ENCODE measurements around the gene MARK3. TPM values are rescaled to one million over a fixed set of nuclear protein-coding genes. Genes with fewer than 3 reads are reported as not detected.

MARK3 gene
- total RNA-seq, result 81.4 and 84.1 TPM in 2 replicates

GRCh38 chr14:103385152-103385928 lies at the start of gene MARK3:
MARK3 (plus strand) TSS chr14:103385415; CDS start chr14:103386030, 615 bp downstream.
- Mint-ChIP-seq H3K4me3 (ENCODE audit: low read depth) (peak within 1 kb of the TSS; percentile 99), H3K36me3 (ENCODE audit: low read depth) (peaks cover 11% of the 10 kb centered on the region), H3K4me1 (ENCODE audit: low read depth) (peaks cover 27% of the 10 kb centered on the region), H3K27ac (peak within 1 kb of the TSS; percentile 93), H3K27me3 (ENCODE audit: low read depth) (peaks cover 5% of the 10 kb centered on the region), H3K9me3 (no peaks in the 10 kb centered on the region)
- peak; percentile 96 for DNase-seq (ENCODE audit: low spot score)
- intact Hi-C loops (cut with micrococcal nuclease), result loop anchor here (1.0 to 10.0 kb wide), 4 partner anchors 9 to 249 kb away; partner anchors contain the start of gene EIF5

- intact Hi-C loops (cut with micrococcal nuclease), result no loop called here
- peak overlapping the region; percentile 89 for H3K4me3 Mint-ChIP-seq (ENCODE audit: low read depth)
- H3K4me1 Mint-ChIP-seq (ENCODE audit: low read depth), result peaks cover 34% of the 10 kb centered on the region
- no peaks in the 10 kb centered on the region for H3K27me3 Mint-ChIP-seq (ENCODE audit: low read depth)
- peak overlapping the region; percentile 67 for H3K27ac Mint-ChIP-seq
- DNase-seq (ENCODE audit: low spot score), result no peak
- H3K36me3 Mint-ChIP-seq (ENCODE audit: low read depth), result peaks cover 66% of the 10 kb centered on the region
- no peaks in the 10 kb centered on the region for H3K9me3 Mint-ChIP-seq
These were observed 49.0 kb upstream of the MARK3 start for GRCh38 chr14:103336191-103336590.

- H3K9me3 Mint-ChIP-seq, result no peaks in the 10 kb centered on the region
- no peak overlapping the region for H3K4me3 Mint-ChIP-seq (ENCODE audit: low read depth)
- no peaks in the 10 kb centered on the region for H3K27me3 Mint-ChIP-seq (ENCODE audit: low read depth)
- H3K4me1 Mint-ChIP-seq (ENCODE audit: low read depth), result peaks cover 27% of the 10 kb centered on the region
- H3K27ac Mint-ChIP-seq, result peak overlapping the region; percentile 5
- intact Hi-C loops (cut with micrococcal nuclease), result no loop called here
- peaks cover 81% of the 10 kb centered on the region for H3K36me3 Mint-ChIP-seq (ENCODE audit: low read depth)
- no peak for DNase-seq (ENCODE audit: low spot score)
These were observed 47.4 kb upstream of the MARK3 start for GRCh38 chr14:103337794-103338193.

- intact Hi-C loops (cut with micrococcal nuclease), result no loop called here
- DNase-seq (ENCODE audit: low spot score), result no peak
- peaks cover 95% of the 10 kb centered on the region for H3K36me3 Mint-ChIP-seq (ENCODE audit: low read depth)
- peaks cover 27% of the 10 kb centered on the region for H3K4me1 Mint-ChIP-seq (ENCODE audit: low read depth)
- H3K4me3 Mint-ChIP-seq (ENCODE audit: low read depth), result no peak overlapping the region
- no peaks in the 10 kb centered on the region for H3K9me3 Mint-ChIP-seq
- no peak overlapping the region for H3K27ac Mint-ChIP-seq
- no peaks in the 10 kb centered on the region for H3K27me3 Mint-ChIP-seq (ENCODE audit: low read depth)
These were observed 45.7 kb upstream of the MARK3 start for GRCh38 chr14:103339561-103339960.

- H3K4me3 Mint-ChIP-seq (ENCODE audit: low read depth), result no peak overlapping the region
- no peak for DNase-seq (ENCODE audit: low spot score)
These were observed 44.6 kb upstream of the MARK3 start for GRCh38 chr14:103340480-103341212.

GRCh38 chr14:103341250-103342129 lies 43.7 kb upstream of the MARK3 start:
- Mint-ChIP-seq H3K4me1 (ENCODE audit: low read depth) (peaks cover 16% of the 10 kb centered on the region), H3K36me3 (ENCODE audit: low read depth) (peaks cover 87% of the 10 kb centered on the region), H3K27me3 (ENCODE audit: low read depth) (no peaks in the 10 kb centered on the region), H3K4me3 (ENCODE audit: low read depth) (no peak overlapping the region), H3K27ac (no peak overlapping the region), H3K9me3 (no peaks in the 10 kb centered on the region)
- intact Hi-C loops (cut with micrococcal nuclease), result no loop called here
- no peak for DNase-seq (ENCODE audit: low spot score)

More at GRCh38 chr14:103340480-103341212, 44.6 kb upstream of the MARK3 start:
- Mint-ChIP-seq H3K27ac (peak overlapping the region; percentile 14), H3K27me3 (ENCODE audit: low read depth) (no peaks in the 10 kb centered on the region), H3K36me3 (ENCODE audit: low read depth) (peaks cover 96% of the 10 kb centered on the region), H3K9me3 (no peaks in the 10 kb centered on the region), H3K4me1 (ENCODE audit: low read depth) (peaks cover 23% of the 10 kb centered on the region)
- intact Hi-C loops (cut with micrococcal nuclease), result no loop called here

- no peaks in the 10 kb centered on the region for H3K9me3 Mint-ChIP-seq
- peaks cover 69% of the 10 kb centered on the region for H3K36me3 Mint-ChIP-seq (ENCODE audit: low read depth)
- intact Hi-C loops (cut with micrococcal nuclease), result no loop called here
- H3K27ac Mint-ChIP-seq, result no peak overlapping the region
- no peak for DNase-seq (ENCODE audit: low spot score)
- H3K27me3 Mint-ChIP-seq (ENCODE audit: low read depth), result no peaks in the 10 kb centered on the region
- peaks cover 7% of the 10 kb centered on the region for H3K4me1 Mint-ChIP-seq (ENCODE audit: low read depth)
- H3K4me3 Mint-ChIP-seq (ENCODE audit: low read depth), result no peak overlapping the region
These were observed 41.9 kb upstream of the MARK3 start for GRCh38 chr14:103343164-103343879.

- H3K4me3 Mint-ChIP-seq (ENCODE audit: low read depth), result no peak overlapping the region
- DNase-seq (ENCODE audit: low spot score), result no peak
- H3K4me1 Mint-ChIP-seq (ENCODE audit: low read depth), result peaks cover 4% of the 10 kb centered on the region
- H3K9me3 Mint-ChIP-seq, result no peaks in the 10 kb centered on the region
- intact Hi-C loops (cut with micrococcal nuclease), result no loop called here
- H3K27me3 Mint-ChIP-seq (ENCODE audit: low read depth), result no peaks in the 10 kb centered on the region
- H3K27ac Mint-ChIP-seq, result no peak overlapping the region
- H3K36me3 Mint-ChIP-seq (ENCODE audit: low read depth), result peaks cover 61% of the 10 kb centered on the region
These were observed 41.1 kb upstream of the MARK3 start for GRCh38 chr14:103343905-103344797.

GRCh38 chr14:103346286-103346685 lies 38.9 kb upstream of the MARK3 start:
- Mint-ChIP-seq H3K27me3 (ENCODE audit: low read depth) (peaks cover under 1% of the 10 kb centered on the region), H3K36me3 (ENCODE audit: low read depth) (peaks cover 40% of the 10 kb centered on the region), H3K9me3 (no peaks in the 10 kb centered on the region), H3K4me1 (ENCODE audit: low read depth) (no peaks in the 10 kb centered on the region), H3K4me3 (ENCODE audit: low read depth) (no peak overlapping the region), H3K27ac (no peak overlapping the region)
- intact Hi-C loops (cut with micrococcal nuclease), result no loop called here
- no peak for DNase-seq (ENCODE audit: low spot score)

- H3K4me1 Mint-ChIP-seq (ENCODE audit: low read depth), result no peaks in the 10 kb centered on the region
- peaks cover 4% of the 10 kb centered on the region for H3K27me3 Mint-ChIP-seq (ENCODE audit: low read depth)
- intact Hi-C loops (cut with micrococcal nuclease), result no loop called here
- no peak for DNase-seq (ENCODE audit: low spot score)
- no peak overlapping the region for H3K27ac Mint-ChIP-seq
- H3K9me3 Mint-ChIP-seq, result no peaks in the 10 kb centered on the region
- peaks cover 31% of the 10 kb centered on the region for H3K36me3 Mint-ChIP-seq (ENCODE audit: low read depth)
- no peak overlapping the region for H3K4me3 Mint-ChIP-seq (ENCODE audit: low read depth)
These were observed 38.0 kb upstream of the MARK3 start for GRCh38 chr14:103347091-103347815.

GRCh38 chr14:103348154-103348553 lies 37.1 kb upstream of the MARK3 start:
- no peak for DNase-seq (ENCODE audit: low spot score)
- peaks cover 7% of the 10 kb centered on the region for H3K27me3 Mint-ChIP-seq (ENCODE audit: low read depth)
- H3K27ac Mint-ChIP-seq, result no peak overlapping the region
- H3K9me3 Mint-ChIP-seq, result no peaks in the 10 kb centered on the region
- peaks cover 23% of the 10 kb centered on the region for H3K36me3 Mint-ChIP-seq (ENCODE audit: low read depth)
- no peak overlapping the region for H3K4me3 Mint-ChIP-seq (ENCODE audit: low read depth)
- intact Hi-C loops (cut with micrococcal nuclease), result no loop called here
- H3K4me1 Mint-ChIP-seq (ENCODE audit: low read depth), result no peaks in the 10 kb centered on the region
